Neural progenitor cell (in vitro differentiated cells): ENCODE data around the gene BMPR1B.

Source experiments
- EZH2 ChIP-seq: fragments of 200-600 bp; sonication (generic); IDR thresholded peaks from 2 replicates; pipeline ENCODE4 v1.6.1; 2017; ENCODE audit warnings: antibody characterized with exemption, mild to moderate bottlenecking, moderate library complexity
- TF ChIP-seq, protein P1 (sequence below): fragments of 200-600 bp; sonication (generic); IDR thresholded peaks from 2 replicates; pipeline ENCODE4 v1.5.1; 2017; ENCODE audit warnings: antibody characterized with exemption, mild to moderate bottlenecking

DNA sequence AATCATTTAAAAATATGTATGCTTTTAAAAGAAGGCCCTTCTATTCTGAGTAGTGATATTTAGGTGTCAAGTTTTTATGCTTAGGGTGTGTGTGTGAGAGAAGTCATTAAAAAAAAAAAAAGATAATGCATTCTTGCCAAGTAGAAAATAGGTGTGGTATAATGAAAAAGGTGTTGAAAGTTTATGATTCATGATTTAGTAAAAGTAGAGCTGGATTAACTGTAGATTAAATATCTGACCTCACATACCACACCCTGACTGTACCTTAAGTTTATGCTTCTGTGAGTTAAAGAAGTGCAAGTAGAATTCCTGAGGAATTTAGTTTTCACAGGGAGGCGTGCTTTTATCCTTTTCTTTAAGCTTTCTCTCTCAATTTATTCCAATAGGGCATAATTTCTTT lies 71.1 kb downstream of the BMPR1B start:
- TF ChIP-seq, protein P1, sequence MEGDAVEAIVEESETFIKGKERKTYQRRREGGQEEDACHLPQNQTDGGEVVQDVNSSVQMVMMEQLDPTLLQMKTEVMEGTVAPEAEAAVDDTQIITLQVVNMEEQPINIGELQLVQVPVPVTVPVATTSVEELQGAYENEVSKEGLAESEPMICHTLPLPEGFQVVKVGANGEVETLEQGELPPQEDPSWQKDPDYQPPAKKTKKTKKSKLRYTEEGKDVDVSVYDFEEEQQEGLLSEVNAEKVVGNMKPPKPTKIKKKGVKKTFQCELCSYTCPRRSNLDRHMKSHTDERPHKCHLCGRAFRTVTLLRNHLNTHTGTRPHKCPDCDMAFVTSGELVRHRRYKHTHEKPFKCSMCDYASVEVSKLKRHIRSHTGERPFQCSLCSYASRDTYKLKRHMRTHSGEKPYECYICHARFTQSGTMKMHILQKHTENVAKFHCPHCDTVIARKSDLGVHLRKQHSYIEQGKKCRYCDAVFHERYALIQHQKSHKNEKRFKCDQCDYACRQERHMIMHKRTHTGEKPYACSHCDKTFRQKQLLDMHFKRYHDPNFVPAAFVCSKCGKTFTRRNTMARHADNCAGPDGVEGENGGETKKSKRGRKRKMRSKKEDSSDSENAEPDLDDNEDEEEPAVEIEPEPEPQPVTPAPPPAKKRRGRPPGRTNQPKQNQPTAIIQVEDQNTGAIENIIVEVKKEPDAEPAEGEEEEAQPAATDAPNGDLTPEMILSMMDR, result no peak
- TF ChIP-seq EZH2, result no peak
